Activated naive CD4-positive, alpha-beta T cell treated with anti-CD3 and anti-CD28 coated beads, Interleukin-2, amount 50 U/mL, for 24 hours (primary cell): ENCODE results near the gene KRTAP9-7.
"Not testable (repeated sequence)": the region's sequence is repeated elsewhere in the genome, so short reads cannot be mapped to it uniquely, and the experiment has no call there.

Experiments used
- H3K27ac Mint-ChIP-seq: one replicate; pipeline ENCODE4 v1.8.0; 2021; ENCODE audit warnings: mild to moderate bottlenecking, mixed read lengths
- H3K27me3 Mint-ChIP-seq: one replicate; pipeline ENCODE4 v1.8.0; 2021; ENCODE audit warnings: mixed read lengths
- H3K36me3 Mint-ChIP-seq: one replicate; pipeline ENCODE4 v1.8.0; 2021; ENCODE audit warnings: mixed read lengths
- H3K4me1 Mint-ChIP-seq: one replicate; pipeline ENCODE4 v1.8.0; 2021; ENCODE audit warnings: mixed read lengths
- H3K4me3 Mint-ChIP-seq: one replicate; pipeline ENCODE4 v1.8.0; 2021; ENCODE audit warnings: mild to moderate bottlenecking, mixed read lengths
- H3K9me3 Mint-ChIP-seq: one replicate; pipeline ENCODE4 v1.8.0; 2021; ENCODE audit warnings: mixed read lengths

Gene KRTAP9-7

GRCh38 chr17:41258406-41258805 lies 17.1 kb upstream of the KRTAP9-7 start:
- H3K36me3 Mint-ChIP-seq = no peaks in the 10 kb centered on the region
- no peaks in the 10 kb centered on the region for H3K9me3 Mint-ChIP-seq
- H3K27me3 Mint-ChIP-seq = no peaks in the 10 kb centered on the region
- H3K27ac Mint-ChIP-seq = no peak overlapping the region
- H3K4me1 Mint-ChIP-seq = peaks cover 14% of the 10 kb centered on the region
- H3K4me3 Mint-ChIP-seq = no peak overlapping the region

- Mint-ChIP-seq H3K36me3 (no peaks in the 10 kb centered on the region), H3K4me1 (peaks cover 14% of the 10 kb centered on the region), H3K27me3 (no peaks in the 10 kb centered on the region), H3K27ac (no peak overlapping the region), H3K9me3 (no peaks in the 10 kb centered on the region), H3K4me3 (no peak overlapping the region)
Measured at GRCh38 chr17:41263212-41263611, 12.3 kb upstream of the KRTAP9-7 start.

GRCh38 chr17:41264599-41264998 lies 10.9 kb upstream of the KRTAP9-7 start:
- no peak overlapping the region for H3K4me3 Mint-ChIP-seq
- peaks cover 14% of the 10 kb centered on the region for H3K4me1 Mint-ChIP-seq
- H3K9me3 Mint-ChIP-seq = no peaks in the 10 kb centered on the region
- no peaks in the 10 kb centered on the region for H3K36me3 Mint-ChIP-seq
- no peaks in the 10 kb centered on the region for H3K27me3 Mint-ChIP-seq
- no peak overlapping the region for H3K27ac Mint-ChIP-seq

DNA sequence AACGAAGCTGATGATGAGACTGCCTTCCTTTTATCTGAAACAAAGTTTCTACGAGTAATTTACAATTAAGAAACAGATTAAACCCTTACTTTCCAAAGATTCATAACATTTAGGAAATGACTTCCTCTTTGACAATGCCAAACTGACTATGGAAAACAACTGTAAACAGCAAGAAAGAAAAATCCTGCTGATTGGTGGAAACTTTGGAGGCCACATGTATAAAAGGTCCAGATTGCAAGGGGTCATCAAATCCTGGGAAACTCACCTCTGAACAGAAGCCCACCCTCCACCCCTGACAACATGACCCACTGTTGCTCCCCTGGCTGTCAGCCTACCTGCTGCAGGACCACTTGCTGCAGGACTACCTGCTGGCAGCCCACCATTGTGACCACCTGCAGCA lies 10.4 kb upstream of the KRTAP9-7 start, which contains the start of gene KRTAP9-6:
KRTAP9-6 (plus strand) TSS at position 301 of the 400 bp plus-strand sequence; CDS start at position 301, 0 bp downstream.
- no peak within 1 kb of the TSS for H3K27ac Mint-ChIP-seq

GRCh38 chr17:41267711-41268110 lies 7.8 kb upstream of the KRTAP9-7 start:
- Mint-ChIP-seq H3K9me3 (no peaks in the 10 kb centered on the region), H3K4me1 (no peaks in the 10 kb centered on the region), H3K27me3 (no peaks in the 10 kb centered on the region), H3K27ac (no peak overlapping the region), H3K4me3 (no peak overlapping the region), H3K36me3 (no peaks in the 10 kb centered on the region)

More for the DNA sequence above, 10.4 kb upstream of the KRTAP9-7 start, which contains the start of gene KRTAP9-6:
- H3K36me3 Mint-ChIP-seq = no peaks in the 10 kb centered on the region
- no peaks in the 10 kb centered on the region for H3K27me3 Mint-ChIP-seq
- peaks cover 14% of the 10 kb centered on the region for H3K4me1 Mint-ChIP-seq
- H3K9me3 Mint-ChIP-seq = no peaks in the 10 kb centered on the region
- no peak within 1 kb of the TSS for H3K4me3 Mint-ChIP-seq

DNA sequence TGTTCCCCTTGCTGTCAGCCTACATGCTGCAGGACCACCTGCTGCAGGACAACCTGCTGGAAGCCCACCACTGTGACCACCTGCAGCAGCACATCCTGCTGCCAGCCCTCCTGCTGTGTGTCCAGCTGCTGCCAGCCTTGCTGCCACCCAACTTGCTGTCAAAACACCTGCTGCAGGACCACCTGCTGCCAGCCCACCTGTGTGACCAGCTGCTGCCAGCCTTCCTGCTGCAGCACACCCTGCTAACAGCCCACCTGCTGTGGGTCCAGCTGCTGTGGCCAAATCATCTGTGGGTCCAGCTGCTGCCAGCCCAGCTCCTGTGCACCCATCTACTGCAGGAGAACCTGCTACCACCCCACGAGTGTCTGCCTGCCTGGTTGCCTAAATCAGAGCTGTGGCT lies 4.2 kb upstream of the KRTAP9-7 start:
- H3K4me1 Mint-ChIP-seq, H3K36me3 Mint-ChIP-seq, H3K27me3 Mint-ChIP-seq, H3K9me3 Mint-ChIP-seq, H3K4me3 Mint-ChIP-seq, H3K27ac Mint-ChIP-seq: not testable (repeated sequence)

GRCh38 chr17:41271858-41272257 lies 3.6 kb upstream of the KRTAP9-7 start:
- no peaks in the 10 kb centered on the region for H3K27me3 Mint-ChIP-seq
- H3K36me3 Mint-ChIP-seq = no peaks in the 10 kb centered on the region
- H3K9me3 Mint-ChIP-seq = no peaks in the 10 kb centered on the region
- no peak overlapping the region for H3K4me3 Mint-ChIP-seq
- no peak overlapping the region for H3K27ac Mint-ChIP-seq
- no peaks in the 10 kb centered on the region for H3K4me1 Mint-ChIP-seq

- H3K27ac Mint-ChIP-seq = no peak overlapping the region
- H3K4me1 Mint-ChIP-seq = peaks cover 3% of the 10 kb centered on the region
- H3K36me3 Mint-ChIP-seq = no peaks in the 10 kb centered on the region
- H3K4me3 Mint-ChIP-seq = no peak overlapping the region
- H3K27me3 Mint-ChIP-seq = no peaks in the 10 kb centered on the region
- H3K9me3 Mint-ChIP-seq = no peaks in the 10 kb centered on the region
Measured at GRCh38 chr17:41278176-41278955, 2.9 kb downstream of the KRTAP9-7 start.

DNA sequence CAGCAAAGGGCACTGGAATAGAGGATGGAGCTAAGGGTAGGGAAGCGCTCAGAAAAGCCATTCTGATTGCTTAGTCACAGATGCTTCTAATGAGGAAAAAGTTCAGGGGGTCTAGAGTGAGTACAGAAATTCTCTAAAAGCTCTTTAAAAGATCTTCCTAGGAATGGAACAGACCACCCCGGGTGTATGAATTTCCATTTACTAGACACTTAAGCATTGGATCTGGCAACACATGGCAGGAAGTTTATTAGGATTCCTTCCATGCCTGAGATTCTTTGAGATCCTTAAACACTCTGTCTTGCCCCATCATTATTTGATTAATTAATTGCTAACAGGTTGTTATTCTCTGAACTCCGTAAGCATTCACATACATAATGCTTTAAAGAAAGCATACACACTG lies 8.5 kb downstream of the KRTAP9-7 start:
- Mint-ChIP-seq H3K9me3 (no peaks in the 10 kb centered on the region), H3K36me3 (no peaks in the 10 kb centered on the region), H3K27me3 (no peaks in the 10 kb centered on the region), H3K4me1 (peaks cover 24% of the 10 kb centered on the region), H3K27ac (no peak overlapping the region), H3K4me3 (no peak overlapping the region)

DNA sequence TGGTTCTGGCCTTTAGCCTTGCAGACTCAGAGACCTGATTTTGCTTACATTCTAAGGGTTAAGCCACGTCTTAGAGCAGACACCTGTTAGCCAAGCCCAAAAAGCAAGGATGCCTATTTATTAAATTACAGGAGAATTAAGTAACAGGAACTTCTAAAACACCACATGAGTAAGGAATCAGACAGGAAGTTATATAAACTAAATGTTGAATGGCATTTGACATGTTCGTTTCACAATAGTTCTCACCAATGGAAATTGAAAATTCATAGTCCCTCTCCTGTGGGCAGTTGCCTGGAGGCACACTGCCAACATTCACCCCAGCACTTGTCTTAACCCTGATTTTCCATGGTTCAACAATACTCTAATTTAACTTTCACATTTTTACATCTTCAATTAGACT lies 9.0 kb downstream of the KRTAP9-7 start:
- Mint-ChIP-seq H3K27me3 (no peaks in the 10 kb centered on the region), H3K4me1 (peaks cover 24% of the 10 kb centered on the region), H3K9me3 (no peaks in the 10 kb centered on the region), H3K36me3 (no peaks in the 10 kb centered on the region), H3K4me3 (no peak overlapping the region), H3K27ac (peak overlapping the region; percentile 15)

DNA sequence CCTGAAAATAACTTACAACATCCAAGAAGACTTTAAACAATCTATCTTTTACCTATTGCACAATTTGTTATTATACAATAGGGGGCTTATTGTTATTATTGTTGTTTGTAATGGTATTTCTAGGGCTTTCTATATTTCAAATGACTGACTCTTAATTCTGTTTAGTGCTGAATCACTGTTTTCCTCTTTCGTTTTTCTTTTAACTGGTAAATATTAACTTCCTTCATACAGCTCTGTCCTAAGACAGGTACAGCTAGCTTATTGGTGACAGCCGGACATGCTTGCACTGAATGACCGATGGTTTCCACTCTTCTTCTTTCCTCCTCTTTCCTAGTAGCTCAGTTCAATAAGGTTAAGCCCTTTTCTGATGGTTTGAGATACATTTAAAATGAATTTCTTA lies 11.6 kb downstream of the KRTAP9-7 start:
- Mint-ChIP-seq H3K9me3 (no peaks in the 10 kb centered on the region), H3K27me3 (no peaks in the 10 kb centered on the region)

DNA sequence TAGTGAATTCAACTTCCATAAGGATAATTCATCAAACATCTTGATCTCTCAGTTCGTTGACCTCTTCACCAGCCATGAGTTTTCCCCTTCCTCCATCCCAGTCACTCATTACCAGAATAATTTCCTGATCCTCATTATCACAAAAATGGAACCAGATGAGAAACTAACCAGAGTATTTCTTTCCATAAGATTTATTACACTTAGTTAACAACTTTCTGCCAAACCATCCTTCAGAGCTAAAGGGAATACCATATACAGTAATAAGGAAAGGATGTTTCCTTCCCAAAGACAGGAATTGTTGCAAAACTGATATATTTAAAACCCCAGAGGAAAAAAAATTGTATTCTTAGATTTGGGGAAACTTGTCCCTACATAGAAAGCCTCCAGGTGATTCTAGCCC lies 18.5 kb downstream of the KRTAP9-7 start:
- H3K4me1 Mint-ChIP-seq = no peaks in the 10 kb centered on the region
- no peak overlapping the region for H3K27ac Mint-ChIP-seq
- H3K36me3 Mint-ChIP-seq = no peaks in the 10 kb centered on the region
- H3K4me3 Mint-ChIP-seq = no peak overlapping the region
- no peaks in the 10 kb centered on the region for H3K9me3 Mint-ChIP-seq
- H3K27me3 Mint-ChIP-seq = no peaks in the 10 kb centered on the region

More for the DNA sequence above, 11.6 kb downstream of the KRTAP9-7 start:
- no peaks in the 10 kb centered on the region for H3K36me3 Mint-ChIP-seq
- peaks cover 24% of the 10 kb centered on the region for H3K4me1 Mint-ChIP-seq
- H3K4me3 Mint-ChIP-seq = no peak overlapping the region
- no peak overlapping the region for H3K27ac Mint-ChIP-seq

- Mint-ChIP-seq H3K9me3 (no peaks in the 10 kb centered on the region), H3K27ac (no peak overlapping the region), H3K36me3 (peaks cover 2% of the 10 kb centered on the region), H3K4me3 (no peak overlapping the region), H3K4me1 (peaks cover 7% of the 10 kb centered on the region), H3K27me3 (no peaks in the 10 kb centered on the region)
Measured at GRCh38 chr17:41296846-41297245, 21.3 kb downstream of the KRTAP9-7 start.

GRCh38 chr17:41298458-41299135 lies 23.1 kb downstream of the KRTAP9-7 start:
- Mint-ChIP-seq H3K27ac (no peak overlapping the region), H3K27me3 (no peaks in the 10 kb centered on the region), H3K36me3 (peaks cover 2% of the 10 kb centered on the region), H3K4me3 (no peak overlapping the region), H3K4me1 (peaks cover 11% of the 10 kb centered on the region), H3K9me3 (no peaks in the 10 kb centered on the region)

DNA sequence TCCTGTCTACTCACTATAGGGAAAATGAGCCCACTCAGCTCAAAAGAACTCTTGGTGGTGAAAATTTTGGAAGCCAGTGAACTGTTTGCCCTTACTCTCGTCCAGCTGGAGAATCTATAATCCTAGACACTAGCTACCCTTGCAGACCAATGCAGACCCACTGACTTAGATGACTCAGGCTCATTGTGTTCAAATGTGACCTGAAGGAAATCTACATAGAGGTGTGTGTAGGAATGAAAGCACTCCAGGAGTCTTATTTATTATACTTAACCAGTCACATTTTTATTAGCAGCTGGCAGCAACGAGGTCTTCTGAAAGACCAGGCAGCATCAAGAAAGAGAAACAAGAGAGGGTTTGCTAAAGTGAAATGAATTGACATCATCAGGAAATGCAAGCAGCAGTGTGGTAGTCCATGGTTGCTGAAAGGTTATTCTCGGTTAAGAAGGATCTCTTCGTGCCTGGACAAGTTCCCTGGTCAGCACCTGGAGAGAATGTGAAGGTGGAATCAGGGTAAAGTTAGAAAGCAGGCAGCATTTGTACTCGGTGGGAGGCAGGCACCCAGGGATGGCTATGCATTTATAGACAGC lies 25.8 kb downstream of the KRTAP9-7 start:
- peaks cover 20% of the 10 kb centered on the region for H3K4me1 Mint-ChIP-seq
- H3K27me3 Mint-ChIP-seq = no peaks in the 10 kb centered on the region
- no peak overlapping the region for H3K4me3 Mint-ChIP-seq
- H3K27ac Mint-ChIP-seq = no peak overlapping the region
- H3K9me3 Mint-ChIP-seq = no peaks in the 10 kb centered on the region
- peaks cover 2% of the 10 kb centered on the region for H3K36me3 Mint-ChIP-seq
